ENCODE results near the gene SYCE3.
"Not testable (repeated sequence)": the region's sequence is repeated elsewhere in the genome, so short reads cannot be mapped to it uniquely, and the experiment has no call there.

Gene SYCE3

GRCh38 chr22:50523806-50524675 lies 38.7 kb downstream of the SYCE3 start:
- DNase-seq (ENCODE audit: extremely low spot score, insufficient read length, low read depth) = no peak
- FAIRE-seq = no peak

- no peak for DNase-seq (ENCODE audit: extremely low spot score, insufficient read length, low read depth)
Measured at GRCh38 chr22:50523458-50523805, 39.3 kb downstream of the SYCE3 start.

GRCh38 chr22:50522806-50523438 lies 39.8 kb downstream of the SYCE3 start:
- FAIRE-seq (no peak), DNase-seq (ENCODE audit: extremely low spot score, insufficient read length, low read depth) (no peak)

More at GRCh38 chr22:50523458-50523805, 39.3 kb downstream of the SYCE3 start:
- no peak for FAIRE-seq

GRCh38 chr22:50522208-50522805 lies 40.4 kb downstream of the SYCE3 start:
- no peak for FAIRE-seq

GRCh38 chr22:50521710-50522109 lies 41.0 kb downstream of the SYCE3 start:
- no peak for DNase-seq (ENCODE audit: extremely low spot score, insufficient read length, low read depth)
- FAIRE-seq = no peak

More at GRCh38 chr22:50522208-50522805, 40.4 kb downstream of the SYCE3 start:
- DNase-seq (ENCODE audit: extremely low spot score, insufficient read length, low read depth) = no peak

- FAIRE-seq (no peak), DNase-seq (ENCODE audit: extremely low spot score, insufficient read length, low read depth) (no peak)
Measured at GRCh38 chr22:50520826-50521453, 41.8 kb downstream of the SYCE3 start.

GRCh38 chr22:50520184-50520583 lies 42.5 kb downstream of the SYCE3 start:
- FAIRE-seq; DNase-seq (ENCODE audit: extremely low spot score, insufficient read length, low read depth): not testable (repeated sequence)

GRCh38 chr22:50519151-50519550 lies 43.6 kb downstream of the SYCE3 start:
- no peak for FAIRE-seq

GRCh38 chr22:50518606-50519005 lies 44.1 kb downstream of the SYCE3 start:
- FAIRE-seq (no peak), DNase-seq (ENCODE audit: extremely low spot score, insufficient read length, low read depth) (no peak)

More at GRCh38 chr22:50519151-50519550, 43.6 kb downstream of the SYCE3 start:
- no peak for DNase-seq (ENCODE audit: extremely low spot score, insufficient read length, low read depth)

- no peak for FAIRE-seq
- DNase-seq (ENCODE audit: extremely low spot score, insufficient read length, low read depth) = no peak
Measured at GRCh38 chr22:50517495-50518260, 45.0 kb downstream of the SYCE3 start.

- FAIRE-seq (no peak), DNase-seq (ENCODE audit: extremely low spot score, insufficient read length, low read depth) (no peak)
Measured at GRCh38 chr22:50516891-50517290, 45.8 kb downstream of the SYCE3 start.

GRCh38 chr22:50516068-50516467 lies 46.7 kb downstream of the SYCE3 start:
- FAIRE-seq = no peak
- DNase-seq (ENCODE audit: extremely low spot score, insufficient read length, low read depth) = no peak

GRCh38 chr22:50513175-50513574 lies 49.5 kb downstream of the SYCE3 start:
- DNase-seq (ENCODE audit: extremely low spot score, insufficient read length, low read depth) (no peak), FAIRE-seq (no peak)

- DNase-seq (ENCODE audit: extremely low spot score, insufficient read length, low read depth) = no peak
- FAIRE-seq = no peak
Measured at GRCh38 chr22:50508897-50509296, 53.8 kb downstream of the SYCE3 start.

- peak; percentile 91 for FAIRE-seq
- peak; percentile 98 for DNase-seq (ENCODE audit: extremely low spot score, insufficient read length, low read depth)
Measured at GRCh38 chr22:50507991-50508884, 54.5 kb downstream of the SYCE3 start, which contains the start of gene NCAPH2. TSS of gene NCAPH2 (plus strand) at chr22:50508224. CDS start at chr22:50508338, 114 bp downstream.

- DNase-seq (ENCODE audit: extremely low spot score, insufficient read length, low read depth) (peak; percentile 92), FAIRE-seq (no peak)
Measured at GRCh38 chr22:50507421-50507990, 55.2 kb downstream of the SYCE3 start, which contains the start of gene LMF2. TSS of gene LMF2 (minus strand) at chr22:50507702. CDS start at chr22:50507675, 27 bp downstream.

GRCh38 chr22:50506611-50507420 lies 55.9 kb downstream of the SYCE3 start:
- DNase-seq (ENCODE audit: extremely low spot score, insufficient read length, low read depth) (no peak), FAIRE-seq (no peak)

Measured in GM18507 (cell line).